ENCODE measurements around the gene SPATA2. TPM values are rescaled to one million over a fixed set of nuclear protein-coding genes. Genes with fewer than 3 reads are reported as not detected.

Gene SPATA2
- total RNA-seq, 1 experiment from 2014 or later: 6.6 TPM

DNA sequence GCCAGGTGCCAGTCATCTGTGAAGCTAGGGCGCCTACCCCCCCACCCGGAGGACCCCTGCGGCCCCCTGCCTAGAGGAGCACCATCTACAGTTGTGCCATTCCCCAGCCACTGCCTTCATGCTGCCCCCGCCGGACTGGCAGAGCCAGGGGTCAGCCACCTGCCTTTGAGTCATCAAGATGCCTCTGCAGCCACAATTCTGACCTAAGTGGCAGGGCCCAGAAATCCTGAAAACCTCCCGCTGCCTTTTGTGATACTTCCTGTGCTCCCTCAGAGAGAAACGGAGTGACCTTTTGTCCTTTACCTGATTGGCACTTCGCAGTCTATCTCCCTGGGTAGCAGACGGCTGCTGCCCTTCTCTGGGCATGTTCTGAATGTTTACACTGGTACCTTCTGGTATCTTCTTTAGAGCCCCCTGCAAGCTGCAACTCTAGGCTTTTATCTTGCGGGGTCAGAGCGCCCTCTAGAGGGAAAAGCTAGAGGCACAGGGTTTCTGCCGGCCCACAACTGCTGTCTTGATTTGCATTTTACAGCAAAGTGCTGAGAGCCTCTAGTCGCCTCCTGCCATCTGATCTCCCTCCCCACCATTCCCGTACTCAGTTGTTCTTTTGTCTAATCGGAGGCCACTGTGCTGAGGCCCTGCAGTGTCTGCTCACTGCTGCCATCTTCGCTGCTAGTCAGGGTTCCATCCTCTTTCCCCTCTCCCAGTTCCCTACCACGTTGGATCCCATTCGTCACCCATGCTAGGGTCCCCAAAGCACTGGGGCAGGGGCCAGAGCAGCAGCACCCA, 26.9 kb downstream of the SPATA2 start (continued):
- TF ChIP-seq, protein P1, sequence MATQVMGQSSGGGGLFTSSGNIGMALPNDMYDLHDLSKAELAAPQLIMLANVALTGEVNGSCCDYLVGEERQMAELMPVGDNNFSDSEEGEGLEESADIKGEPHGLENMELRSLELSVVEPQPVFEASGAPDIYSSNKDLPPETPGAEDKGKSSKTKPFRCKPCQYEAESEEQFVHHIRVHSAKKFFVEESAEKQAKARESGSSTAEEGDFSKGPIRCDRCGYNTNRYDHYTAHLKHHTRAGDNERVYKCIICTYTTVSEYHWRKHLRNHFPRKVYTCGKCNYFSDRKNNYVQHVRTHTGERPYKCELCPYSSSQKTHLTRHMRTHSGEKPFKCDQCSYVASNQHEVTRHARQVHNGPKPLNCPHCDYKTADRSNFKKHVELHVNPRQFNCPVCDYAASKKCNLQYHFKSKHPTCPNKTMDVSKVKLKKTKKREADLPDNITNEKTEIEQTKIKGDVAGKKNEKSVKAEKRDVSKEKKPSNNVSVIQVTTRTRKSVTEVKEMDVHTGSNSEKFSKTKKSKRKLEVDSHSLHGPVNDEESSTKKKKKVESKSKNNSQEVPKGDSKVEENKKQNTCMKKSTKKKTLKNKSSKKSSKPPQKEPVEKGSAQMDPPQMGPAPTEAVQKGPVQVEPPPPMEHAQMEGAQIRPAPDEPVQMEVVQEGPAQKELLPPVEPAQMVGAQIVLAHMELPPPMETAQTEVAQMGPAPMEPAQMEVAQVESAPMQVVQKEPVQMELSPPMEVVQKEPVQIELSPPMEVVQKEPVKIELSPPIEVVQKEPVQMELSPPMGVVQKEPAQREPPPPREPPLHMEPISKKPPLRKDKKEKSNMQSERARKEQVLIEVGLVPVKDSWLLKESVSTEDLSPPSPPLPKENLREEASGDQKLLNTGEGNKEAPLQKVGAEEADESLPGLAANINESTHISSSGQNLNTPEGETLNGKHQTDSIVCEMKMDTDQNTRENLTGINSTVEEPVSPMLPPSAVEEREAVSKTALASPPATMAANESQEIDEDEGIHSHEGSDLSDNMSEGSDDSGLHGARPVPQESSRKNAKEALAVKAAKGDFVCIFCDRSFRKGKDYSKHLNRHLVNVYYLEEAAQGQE (IDR thresholded peaks at IDR 0.05; ENCODE audit: low read depth): no peak
- TF ChIP-seq SIN3A (IDR thresholded peaks at IDR 0.05; ENCODE audit: low read depth) (no peak), RAD21 (IDR thresholded peaks at IDR 0.05; ENCODE audit: low read depth) (peak; percentile 82), SP1 (IDR thresholded peaks at IDR 0.05; ENCODE audit: low read depth) (no peak), ZFX (IDR thresholded peaks at IDR 0.05) (no peak), CEBPB (IDR thresholded peaks at IDR 0.05; ENCODE audit: low read depth) (no peak)
- TF ChIP-seq, protein P2, sequence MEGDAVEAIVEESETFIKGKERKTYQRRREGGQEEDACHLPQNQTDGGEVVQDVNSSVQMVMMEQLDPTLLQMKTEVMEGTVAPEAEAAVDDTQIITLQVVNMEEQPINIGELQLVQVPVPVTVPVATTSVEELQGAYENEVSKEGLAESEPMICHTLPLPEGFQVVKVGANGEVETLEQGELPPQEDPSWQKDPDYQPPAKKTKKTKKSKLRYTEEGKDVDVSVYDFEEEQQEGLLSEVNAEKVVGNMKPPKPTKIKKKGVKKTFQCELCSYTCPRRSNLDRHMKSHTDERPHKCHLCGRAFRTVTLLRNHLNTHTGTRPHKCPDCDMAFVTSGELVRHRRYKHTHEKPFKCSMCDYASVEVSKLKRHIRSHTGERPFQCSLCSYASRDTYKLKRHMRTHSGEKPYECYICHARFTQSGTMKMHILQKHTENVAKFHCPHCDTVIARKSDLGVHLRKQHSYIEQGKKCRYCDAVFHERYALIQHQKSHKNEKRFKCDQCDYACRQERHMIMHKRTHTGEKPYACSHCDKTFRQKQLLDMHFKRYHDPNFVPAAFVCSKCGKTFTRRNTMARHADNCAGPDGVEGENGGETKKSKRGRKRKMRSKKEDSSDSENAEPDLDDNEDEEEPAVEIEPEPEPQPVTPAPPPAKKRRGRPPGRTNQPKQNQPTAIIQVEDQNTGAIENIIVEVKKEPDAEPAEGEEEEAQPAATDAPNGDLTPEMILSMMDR (IDR thresholded peaks at IDR 0.05 in 2 of 3, conservative IDR thresholded peaks at IDR 0.05 in 1 of 3; ENCODE audit: borderline replicate concordance in 1 of 3, insufficient read depth in 1 of 3, low read depth in 2 of 3, low read length in 2 of 3): peak; percentile 83 to 96 (median 86)
- TF ChIP-seq, protein P3, sequence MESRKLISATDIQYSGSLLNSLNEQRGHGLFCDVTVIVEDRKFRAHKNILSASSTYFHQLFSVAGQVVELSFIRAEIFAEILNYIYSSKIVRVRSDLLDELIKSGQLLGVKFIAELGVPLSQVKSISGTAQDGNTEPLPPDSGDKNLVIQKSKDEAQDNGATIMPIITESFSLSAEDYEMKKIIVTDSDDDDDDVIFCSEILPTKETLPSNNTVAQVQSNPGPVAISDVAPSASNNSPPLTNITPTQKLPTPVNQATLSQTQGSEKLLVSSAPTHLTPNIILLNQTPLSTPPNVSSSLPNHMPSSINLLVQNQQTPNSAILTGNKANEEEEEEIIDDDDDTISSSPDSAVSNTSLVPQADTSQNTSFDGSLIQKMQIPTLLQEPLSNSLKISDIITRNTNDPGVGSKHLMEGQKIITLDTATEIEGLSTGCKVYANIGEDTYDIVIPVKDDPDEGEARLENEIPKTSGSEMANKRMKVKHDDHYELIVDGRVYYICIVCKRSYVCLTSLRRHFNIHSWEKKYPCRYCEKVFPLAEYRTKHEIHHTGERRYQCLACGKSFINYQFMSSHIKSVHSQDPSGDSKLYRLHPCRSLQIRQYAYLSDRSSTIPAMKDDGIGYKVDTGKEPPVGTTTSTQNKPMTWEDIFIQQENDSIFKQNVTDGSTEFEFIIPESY (IDR thresholded peaks at IDR 0.05; ENCODE audit: extremely low read depth, insufficient replicate concordance, low read length): no peak
- TF ChIP-seq, protein P4, sequence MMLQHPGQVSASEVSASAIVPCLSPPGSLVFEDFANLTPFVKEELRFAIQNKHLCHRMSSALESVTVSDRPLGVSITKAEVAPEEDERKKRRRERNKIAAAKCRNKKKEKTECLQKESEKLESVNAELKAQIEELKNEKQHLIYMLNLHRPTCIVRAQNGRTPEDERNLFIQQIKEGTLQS (IDR thresholded peaks at IDR 0.05): no peak
